GM23338 (cell line): ENCODE data around the gene PI4K2A. TPM values are rescaled to one million over a fixed set of nuclear protein-coding genes. Genes with fewer than 3 reads are reported as not detected.

ENCODE experiments used
- ATAC-seq: fragments of 200-7000 bp; cut with Tn5 transposase; 3 replicates; pipeline ENCODE4 v1.9.1; 2020
- DNase-seq: peaks from one replicate; pipeline ENCODE4 v3.0.0-alpha.2; 2015; ENCODE audit warnings: low spot score
- H2AFZ ChIP-seq: fragments of 200-600 bp; sonication (generic); 2 replicates; pipeline ENCODE4 v1.8.0; 2016; ENCODE audit warnings: antibody characterized with exemption, mild to moderate bottlenecking, moderate library complexity
- H3F3A ChIP-seq: fragments of 200-600 bp; sonication (generic); replicated peaks from 2 replicates; pipeline ENCODE4 v1.8.0; 2017; ENCODE audit warnings: antibody characterized with exemption, mixed run types, low read depth
- H3K27ac ChIP-seq: fragments of 200-600 bp; sonication (generic); 2 replicates; pipeline ENCODE4 v1.6.1; 2016; ENCODE audit warnings: low read depth
- H3K27me3 ChIP-seq: fragments of 200-600 bp; sonication (generic); 2 replicates; pipeline ENCODE4 v1.8.0; 2016; ENCODE audit warnings: mild to moderate bottlenecking, mixed run types, moderate library complexity; ENCODE audit not compliant: insufficient read depth
- H3K36me3 ChIP-seq: fragments of 200-600 bp; sonication (generic); 2 replicates; pipeline ENCODE4 v1.8.0; 2016; ENCODE audit warnings: mild to moderate bottlenecking; ENCODE audit not compliant: insufficient read depth
- H3K4me1 ChIP-seq: fragments of 200-600 bp; sonication (generic); 2 replicates; pipeline ENCODE4 v1.8.0; 2016; ENCODE audit warnings: mild to moderate bottlenecking, moderate library complexity; ENCODE audit not compliant: insufficient read depth
- H3K4me2 ChIP-seq: fragments of 200-600 bp; sonication (generic); 2 replicates; pipeline ENCODE4 v1.7.1; 2017; ENCODE audit warnings: mixed run types
- H3K4me3 ChIP-seq: fragments of 200-600 bp; sonication (generic); 2 replicates; pipeline ENCODE4 v1.6.1; 2016; ENCODE audit warnings: mixed run types
- H3K79me2 ChIP-seq: fragments of 200-600 bp; sonication (generic); replicated peaks from 2 replicates; pipeline ENCODE4 v1.8.0; 2017; ENCODE audit warnings: mild to moderate bottlenecking; ENCODE audit not compliant: insufficient read depth
- H3K9me2 ChIP-seq: fragments of 200-600 bp; sonication (generic); 2 replicates; pipeline ENCODE4 v1.8.0; 2017; ENCODE audit not compliant: insufficient read depth
- H4K20me1 ChIP-seq: fragments of 200-600 bp; sonication (generic); replicated peaks from 2 replicates; pipeline ENCODE4 v1.8.0; 2017; ENCODE audit warnings: mild to moderate bottlenecking; ENCODE audit not compliant: insufficient read depth
- H3K27ac Mint-ChIP-seq: 2 replicates; pipeline ENCODE4 v1.8.0; 2020; ENCODE audit warnings: inconsistent platforms, mild to moderate bottlenecking, moderate library complexity, mixed read lengths
- H3K27me3 Mint-ChIP-seq: 3 replicates; pipeline ENCODE4 v1.8.0; 2022; ENCODE audit warnings: low read depth, mild to moderate bottlenecking, moderate library complexity, mixed read lengths, inconsistent platforms; ENCODE audit not compliant: insufficient read depth, poor library complexity
- H3K36me3 Mint-ChIP-seq: 3 replicates; pipeline ENCODE4 v1.8.0; 2021; ENCODE audit warnings: low read depth, mild to moderate bottlenecking, inconsistent platforms, moderate library complexity, mixed read lengths
- H3K4me1 Mint-ChIP-seq: 3 replicates; pipeline ENCODE4 v1.8.0; 2020; ENCODE audit warnings: mild to moderate bottlenecking, inconsistent platforms, mixed read lengths
- H3K4me3 Mint-ChIP-seq: 3 replicates; pipeline ENCODE4 v1.8.0; 2021; ENCODE audit warnings: moderate library complexity, mild to moderate bottlenecking, inconsistent platforms, mixed read lengths
- H3K9me3 Mint-ChIP-seq: 3 replicates; pipeline ENCODE4 v1.8.0; 2020; ENCODE audit warnings: moderate library complexity, mild to moderate bottlenecking, inconsistent platforms, mixed read lengths
- CREB1 ChIP-seq: fragments of 250-450 bp; sonication (Bioruptor Pico); IDR thresholded peaks from 2 replicates; pipeline ENCODE4 v1.5.0; 2020; ENCODE audit warnings: low read depth, mild to moderate bottlenecking, moderate library complexity
- ETS1 ChIP-seq: IDR thresholded peaks from 2 replicates; pipeline ENCODE4 v1.6.1; 2016; ENCODE audit warnings: antibody characterized with exemption
- EZH2 ChIP-seq: fragments of 200-600 bp; sonication (generic); IDR thresholded peaks from one replicate; pipeline ENCODE4 v1.8.0; 2017; ENCODE audit warnings: antibody characterized with exemption, mild to moderate bottlenecking, low read depth; ENCODE audit not compliant: unreplicated experiment
- EZH2phosphoT487 ChIP-seq: fragments of 200-600 bp; sonication (generic); IDR thresholded peaks from one replicate; pipeline ENCODE4 v1.8.1; 2018; ENCODE audit warnings: antibody characterized with exemption; ENCODE audit not compliant: unreplicated experiment
- NANOG ChIP-seq: IDR thresholded peaks from 2 replicates; pipeline ENCODE4 v1.6.1; 2016; ENCODE audit warnings: antibody characterized with exemption, borderline replicate concordance
- POLR2AphosphoS5 ChIP-seq: IDR thresholded peaks from 2 replicates; pipeline ENCODE4 v1.6.1; 2016; ENCODE audit warnings: antibody characterized with exemption, low read depth
- REST ChIP-seq: IDR thresholded peaks from one replicate; pipeline ENCODE4 v1.6.1; 2018; ENCODE audit warnings: antibody characterized with exemption; ENCODE audit not compliant: unreplicated experiment
- STAT1 ChIP-seq: IDR thresholded peaks from one replicate; pipeline ENCODE4 v1.6.1; 2016; ENCODE audit warnings: antibody characterized with exemption; ENCODE audit not compliant: unreplicated experiment
- ZNF114 ChIP-seq: fragments of 250-450 bp; sonication (Bioruptor Pico); IDR thresholded peaks from 2 replicates; pipeline ENCODE4 v1.5.0; 2020; ENCODE audit warnings: mild to moderate bottlenecking, moderate library complexity
- ZNF331 ChIP-seq: fragments of 250-450 bp; sonication (Bioruptor Pico); IDR thresholded peaks from 2 replicates; pipeline ENCODE4 v1.5.0; 2020; ENCODE audit warnings: low read depth, mild to moderate bottlenecking, moderate library complexity
- polyA plus RNA-seq: library from polyadenylated mRNA; unstranded; fragments of >200 nt; fragmentation: Nextera tagmentation; extraction: Ambion mirVana; gene quantifications from 2 replicates; pipeline ENCODE4 v1.2.1, GENCODE V29; 2016
- total RNA-seq: library from RNA; depleted of rRNA; stranded (reverse); fragments of >200 nt; shearing (Covaris generic); gene quantifications from 2 replicates; pipeline ENCODE4 v1.2.3, GENCODE V29; 2014

The PI4K2A gene
- total and polyA plus RNA-seq, 2 experiments from 2014 or later = 8.1 to 29.2 TPM

GRCh38 chr10:97600616-97601015 lies 39.9 kb upstream of the PI4K2A start:
- DNase-seq (no peak), ATAC-seq (no peak)
- no peaks in the 10 kb centered on the region for H3K4me1 ChIP-seq
- no peak overlapping the region for H3K4me2 ChIP-seq
- no peaks in the 10 kb centered on the region for H3K36me3 Mint-ChIP-seq
- peaks cover 4% of the 10 kb centered on the region for H3K4me1 Mint-ChIP-seq
- TF ChIP-seq EZH2 (no peak), POLR2AphosphoS5 (no peak), REST (no peak), ZNF114 (CRISPR knock-in tag) (no peak), ZNF331 (CRISPR knock-in tag) (no peak), EZH2phosphoT487 (no peak), ETS1 (no peak), STAT1 (no peak), NANOG (no peak)
- H3K27me3 ChIP-seq = no peaks in the 10 kb centered on the region
- no peak overlapping the region for H3K27ac ChIP-seq
- H3K27me3 Mint-ChIP-seq = peaks cover 7% of the 10 kb centered on the region
- no peak overlapping the region for H3K27ac Mint-ChIP-seq
- no peaks in the 10 kb centered on the region for H3K36me3 ChIP-seq
- H3K79me2 ChIP-seq = no peaks in the 10 kb centered on the region
- H3K4me3 Mint-ChIP-seq = no peak overlapping the region
- H3F3A ChIP-seq = no peaks in the 10 kb centered on the region
- no peaks in the 10 kb centered on the region for H3K9me3 Mint-ChIP-seq
- H2AFZ ChIP-seq = no peak overlapping the region
- H4K20me1 ChIP-seq = no peaks in the 10 kb centered on the region
- no peaks in the 10 kb centered on the region for H3K9me2 ChIP-seq
- H3K4me3 ChIP-seq = no peak overlapping the region

GRCh38 chr10:97601268-97602215 lies 38.9 kb upstream of the PI4K2A start:
- peak; percentile 67 for ATAC-seq
- no peak for DNase-seq
- Histone ChIP-seq H3K36me3 (no peaks in the 10 kb centered on the region), H3K4me2 (no peak overlapping the region), H4K20me1 (no peaks in the 10 kb centered on the region), H3K79me2 (no peaks in the 10 kb centered on the region), H3K27ac (no peak overlapping the region), H2AFZ (peak overlapping the region; percentile 72), H3K9me2 (no peaks in the 10 kb centered on the region), H3K27me3 (no peaks in the 10 kb centered on the region), H3F3A (no peaks in the 10 kb centered on the region), H3K4me3 (no peak overlapping the region), H3K4me1 (no peaks in the 10 kb centered on the region)
- Mint-ChIP-seq H3K36me3 (no peaks in the 10 kb centered on the region), H3K4me1 (peaks cover 4% of the 10 kb centered on the region), H3K27ac (no peak overlapping the region), H3K27me3 (peaks cover 4% of the 10 kb centered on the region), H3K4me3 (no peak overlapping the region), H3K9me3 (no peaks in the 10 kb centered on the region)
- TF ChIP-seq STAT1 = no peak
- TF ChIP-seq NANOG = no peak
- TF ChIP-seq CREB1 (CRISPR knock-in tag) = no peak
